ENCODE data around the gene LCN15. TPM values are rescaled to one million over a fixed set of nuclear protein-coding genes. Genes with fewer than 3 reads are reported as not detected.

LCN15 gene
- total RNA-seq, 1 donor from 2014 or later: not detected

DNA sequence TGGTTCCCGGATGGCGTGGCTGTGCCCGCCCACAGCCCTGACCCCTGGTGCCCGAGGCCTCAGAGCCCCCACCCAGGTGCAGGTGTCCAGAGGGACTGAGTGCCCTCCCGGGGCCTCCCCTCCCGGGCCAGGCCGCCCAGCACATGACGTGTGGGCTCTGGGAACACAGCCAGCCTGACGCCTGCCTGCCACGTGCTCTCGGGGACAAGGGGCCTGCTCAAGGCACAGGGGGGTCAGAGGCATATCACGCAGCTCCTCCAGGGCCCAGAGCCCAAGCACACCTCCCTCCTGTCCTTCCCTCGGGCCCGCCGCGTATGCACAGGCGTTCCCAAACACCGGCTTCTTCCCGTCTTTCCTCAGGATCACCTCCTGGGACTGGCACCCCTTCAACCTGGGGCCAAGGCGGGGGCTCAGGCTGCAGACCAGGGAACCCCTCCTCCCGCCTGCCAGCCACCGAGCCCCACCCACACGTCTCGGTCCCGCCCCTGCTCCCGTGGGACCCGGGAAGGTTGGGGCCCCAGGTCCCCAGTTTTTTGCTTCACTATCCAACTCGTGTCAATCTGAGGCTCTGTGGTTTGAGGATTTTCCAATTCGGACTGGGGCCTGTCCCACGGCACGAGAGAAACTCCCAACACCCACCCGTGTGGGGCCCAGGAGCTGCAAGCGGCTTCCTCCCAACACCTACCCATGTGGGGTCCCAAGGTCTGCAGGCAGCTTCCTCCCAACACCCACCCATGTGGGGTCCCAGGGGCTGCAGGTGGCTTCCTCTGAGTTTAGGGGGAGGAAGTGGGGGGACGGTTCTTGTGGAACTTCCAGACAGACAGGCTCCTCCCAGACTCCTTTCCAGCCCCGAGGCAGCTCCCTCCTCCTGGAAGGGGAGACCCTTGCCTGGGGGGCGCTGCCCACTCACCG is 23.1 kb downstream of the LCN15 start:
- no peaks in the 10 kb centered on the region for H3K36me3 ChIP-seq (ENCODE audit: insufficient read depth, low read length)
- Mint-ChIP-seq H3K4me3 (ENCODE audit: unreplicated experiment) (no peak overlapping the region), H3K4me1 (ENCODE audit: low read depth, unreplicated experiment) (no peaks in the 10 kb centered on the region), H3K27ac (ENCODE audit: unreplicated experiment) (no peak overlapping the region), H3K27me3 (ENCODE audit: low read depth, unreplicated experiment) (peaks cover 17% of the 10 kb centered on the region), H3K36me3 (ENCODE audit: low read depth, unreplicated experiment) (no peaks in the 10 kb centered on the region), H3K9me3 (ENCODE audit: unreplicated experiment) (peaks cover 3% of the 10 kb centered on the region)
- FAIRE-seq: no peak
- H3K27me3 ChIP-seq (ENCODE audit: insufficient read depth, low read length): peaks cover 19% of the 10 kb centered on the region
- H3K9me3 ChIP-seq (ENCODE audit: insufficient read depth, low read depth, low read length): no peaks in the 10 kb centered on the region
- H3K4me2 ChIP-seq (ENCODE audit: low read length): no peak overlapping the region
- H3K27ac ChIP-seq (ENCODE audit: low read depth, low read length): no peak overlapping the region
- no peak overlapping the region for H3K9ac ChIP-seq (ENCODE audit: low read length)
- H3K4me1 ChIP-seq (ENCODE audit: insufficient read depth, low read length): no peaks in the 10 kb centered on the region
- H2AFZ ChIP-seq (ENCODE audit: low read depth, low read length): no peak overlapping the region
- no peaks in the 10 kb centered on the region for H3K79me2 ChIP-seq (ENCODE audit: insufficient read depth, low read length)
- H3K4me3 ChIP-seq (ENCODE audit: insufficient read depth, low read depth, low read length): no peak overlapping the region
- H4K20me1 ChIP-seq (ENCODE audit: insufficient read depth, low read length): no peaks in the 10 kb centered on the region
- DNase-seq (ENCODE audit: low read depth): no peak
- TF ChIP-seq, protein P1, sequence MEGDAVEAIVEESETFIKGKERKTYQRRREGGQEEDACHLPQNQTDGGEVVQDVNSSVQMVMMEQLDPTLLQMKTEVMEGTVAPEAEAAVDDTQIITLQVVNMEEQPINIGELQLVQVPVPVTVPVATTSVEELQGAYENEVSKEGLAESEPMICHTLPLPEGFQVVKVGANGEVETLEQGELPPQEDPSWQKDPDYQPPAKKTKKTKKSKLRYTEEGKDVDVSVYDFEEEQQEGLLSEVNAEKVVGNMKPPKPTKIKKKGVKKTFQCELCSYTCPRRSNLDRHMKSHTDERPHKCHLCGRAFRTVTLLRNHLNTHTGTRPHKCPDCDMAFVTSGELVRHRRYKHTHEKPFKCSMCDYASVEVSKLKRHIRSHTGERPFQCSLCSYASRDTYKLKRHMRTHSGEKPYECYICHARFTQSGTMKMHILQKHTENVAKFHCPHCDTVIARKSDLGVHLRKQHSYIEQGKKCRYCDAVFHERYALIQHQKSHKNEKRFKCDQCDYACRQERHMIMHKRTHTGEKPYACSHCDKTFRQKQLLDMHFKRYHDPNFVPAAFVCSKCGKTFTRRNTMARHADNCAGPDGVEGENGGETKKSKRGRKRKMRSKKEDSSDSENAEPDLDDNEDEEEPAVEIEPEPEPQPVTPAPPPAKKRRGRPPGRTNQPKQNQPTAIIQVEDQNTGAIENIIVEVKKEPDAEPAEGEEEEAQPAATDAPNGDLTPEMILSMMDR (IDR thresholded peaks at IDR 0.05; ENCODE audit: insufficient read depth, low read depth, low read length): no peak
- no peak for TF ChIP-seq EZH2 (IDR thresholded peaks at IDR 0.05; ENCODE audit: insufficient read depth, low read length)

DNA sequence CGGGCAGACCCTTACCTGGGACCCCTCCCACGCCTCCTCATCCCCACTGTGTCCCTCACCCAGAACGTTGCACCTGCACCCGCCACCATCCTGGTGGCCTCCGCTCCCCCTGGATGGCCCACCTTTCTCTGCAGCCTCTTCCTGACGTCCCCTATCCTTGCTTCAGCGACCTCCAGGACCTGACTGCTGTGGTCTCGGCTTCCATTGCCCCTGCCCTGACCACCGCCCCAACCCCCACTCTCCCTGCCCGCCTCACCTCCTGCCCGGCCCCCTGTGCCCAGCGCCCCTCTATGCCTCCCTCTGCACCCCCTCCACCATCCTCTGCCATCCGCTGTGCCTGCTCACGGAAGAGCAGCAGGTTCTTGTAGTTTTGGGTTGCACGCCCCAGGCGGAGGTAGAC is 23.8 kb downstream of the LCN15 start:
- no peak for FAIRE-seq
- H3K27me3 ChIP-seq (ENCODE audit: insufficient read depth, low read length): peaks cover 19% of the 10 kb centered on the region
- no peaks in the 10 kb centered on the region for H3K9me3 ChIP-seq (ENCODE audit: insufficient read depth, low read depth, low read length)
- H3K4me2 ChIP-seq (ENCODE audit: low read length): no peak overlapping the region
- no peaks in the 10 kb centered on the region for H3K36me3 Mint-ChIP-seq (ENCODE audit: low read depth, unreplicated experiment)
- no peak overlapping the region for H3K4me3 Mint-ChIP-seq (ENCODE audit: unreplicated experiment)
- H3K27ac ChIP-seq (ENCODE audit: low read depth, low read length): no peak overlapping the region
- no peak overlapping the region for H3K4me3 ChIP-seq (ENCODE audit: insufficient read depth, low read depth, low read length)
- H3K4me1 Mint-ChIP-seq (ENCODE audit: low read depth, unreplicated experiment): no peaks in the 10 kb centered on the region
- H3K27ac Mint-ChIP-seq (ENCODE audit: unreplicated experiment): no peak overlapping the region
- H2AFZ ChIP-seq (ENCODE audit: low read depth, low read length): no peak overlapping the region
- no peak for TF ChIP-seq EZH2 (IDR thresholded peaks at IDR 0.05; ENCODE audit: insufficient read depth, low read length)
- TF ChIP-seq, protein P1 (IDR thresholded peaks at IDR 0.05; ENCODE audit: insufficient read depth, low read depth, low read length): no peak
- peaks cover 3% of the 10 kb centered on the region for H3K9me3 Mint-ChIP-seq (ENCODE audit: unreplicated experiment)
- H4K20me1 ChIP-seq (ENCODE audit: insufficient read depth, low read length): no peaks in the 10 kb centered on the region
- H3K36me3 ChIP-seq (ENCODE audit: insufficient read depth, low read length): no peaks in the 10 kb centered on the region
- H3K4me1 ChIP-seq (ENCODE audit: insufficient read depth, low read length): no peaks in the 10 kb centered on the region
- no peaks in the 10 kb centered on the region for H3K79me2 ChIP-seq (ENCODE audit: insufficient read depth, low read length)
- peaks cover 15% of the 10 kb centered on the region for H3K27me3 Mint-ChIP-seq (ENCODE audit: low read depth, unreplicated experiment)
- no peak overlapping the region for H3K9ac ChIP-seq (ENCODE audit: low read length)
- no peak for DNase-seq (ENCODE audit: low read depth)

DNA sequence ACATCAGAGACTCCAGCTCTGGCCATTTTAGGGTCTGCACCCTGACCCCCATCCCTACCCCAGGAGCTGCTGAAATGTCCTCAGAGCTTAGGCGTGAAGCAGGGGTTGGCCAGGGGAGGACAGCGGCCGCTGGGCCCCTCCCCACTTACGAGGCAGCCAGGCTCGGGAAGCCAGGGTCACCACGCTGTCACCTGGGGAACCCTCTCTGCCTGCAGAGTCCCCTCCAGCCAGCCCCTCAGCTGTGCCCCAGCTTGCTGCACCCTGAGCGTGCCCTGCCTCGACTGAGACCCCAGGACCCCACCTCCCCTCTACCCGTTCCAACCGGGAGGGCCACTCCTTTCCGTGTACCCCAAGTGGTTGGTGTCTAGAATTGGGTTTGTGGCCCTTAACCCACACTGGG is 24.2 kb downstream of the LCN15 start:
- H3K27ac ChIP-seq (ENCODE audit: low read depth, low read length): no peak overlapping the region
- no peak overlapping the region for H2AFZ ChIP-seq (ENCODE audit: low read depth, low read length)
- no peaks in the 10 kb centered on the region for H3K9me3 ChIP-seq (ENCODE audit: insufficient read depth, low read depth, low read length)
- no peak for DNase-seq (ENCODE audit: low read depth)
- TF ChIP-seq EZH2 (IDR thresholded peaks at IDR 0.05; ENCODE audit: insufficient read depth, low read length): no peak
- TF ChIP-seq, protein P1 (IDR thresholded peaks at IDR 0.05; ENCODE audit: insufficient read depth, low read depth, low read length): no peak
- H3K4me1 ChIP-seq (ENCODE audit: insufficient read depth, low read length): no peaks in the 10 kb centered on the region
- no peak overlapping the region for H3K9ac ChIP-seq (ENCODE audit: low read length)
- no peaks in the 10 kb centered on the region for H4K20me1 ChIP-seq (ENCODE audit: insufficient read depth, low read length)
- H3K27ac Mint-ChIP-seq (ENCODE audit: unreplicated experiment): no peak overlapping the region
- FAIRE-seq: no peak
- peaks cover 16% of the 10 kb centered on the region for H3K27me3 Mint-ChIP-seq (ENCODE audit: low read depth, unreplicated experiment)
- H3K79me2 ChIP-seq (ENCODE audit: insufficient read depth, low read length): no peaks in the 10 kb centered on the region
- no peak overlapping the region for H3K4me3 ChIP-seq (ENCODE audit: insufficient read depth, low read depth, low read length)
- no peaks in the 10 kb centered on the region for H3K36me3 Mint-ChIP-seq (ENCODE audit: low read depth, unreplicated experiment)
- H3K4me3 Mint-ChIP-seq (ENCODE audit: unreplicated experiment): no peak overlapping the region
- H3K9me3 Mint-ChIP-seq (ENCODE audit: unreplicated experiment): peaks cover 3% of the 10 kb centered on the region
- H3K4me2 ChIP-seq (ENCODE audit: low read length): no peak overlapping the region
- peaks cover 19% of the 10 kb centered on the region for H3K27me3 ChIP-seq (ENCODE audit: insufficient read depth, low read length)
- no peaks in the 10 kb centered on the region for H3K36me3 ChIP-seq (ENCODE audit: insufficient read depth, low read length)
- no peaks in the 10 kb centered on the region for H3K4me1 Mint-ChIP-seq (ENCODE audit: low read depth, unreplicated experiment)

All from astrocyte (in vitro differentiated cells and primary cell).